IMR-90 (cell line): Measurements from ENCODE around the gene FAM163B.

ENCODE experiments used
- BHLHE40 ChIP-seq: fragments of 150-350 bp; IDR thresholded peaks from 2 replicates; pipeline ENCODE4 v1.6.1; 2016; ENCODE audit warnings: mild to moderate bottlenecking, low read depth, low read length
- CHD1 ChIP-seq: IDR thresholded peaks from 2 replicates; pipeline ENCODE4 v1.6.1; 2012; ENCODE audit warnings: low read depth, low read length, improper control_type of control experiment
- CTCF ChIP-seq: conservative IDR thresholded peaks from 2 replicates; pipeline ENCODE4 v1.5.1; 2012; ENCODE audit warnings: mild to moderate bottlenecking, low read depth, low read length, improper control_type of control experiment
- POLR2A ChIP-seq: IDR thresholded peaks from 2 replicates; pipeline ENCODE4 v1.6.1; 2012; ENCODE audit warnings: mild to moderate bottlenecking, low read depth, low read length
- RFX5 ChIP-seq: IDR thresholded peaks from 2 replicates; pipeline ENCODE4 v1.8.0; 2012; ENCODE audit warnings: low read depth, mild to moderate bottlenecking, low read length, moderate library complexity

GRCh38 chr9:133615606-133616188, 6.5 kb upstream of the FAM163B start:
- no peak for TF ChIP-seq POLR2A
- no peak for TF ChIP-seq CTCF
- TF ChIP-seq CHD1, result no peak
- no peak for TF ChIP-seq RFX5
- TF ChIP-seq BHLHE40, result no peak
